CD4-positive, alpha-beta T cell treated with Interleukin-4 for 1 hour (primary cell): Measurements from ENCODE around the gene GDF2.

Experiments used
- DNase-seq, 2 donors: peaks; one replicate each; pipeline ENCODE4 v3.0.0-alpha.2; 2020 to 2022

GDF2 gene

DNA sequence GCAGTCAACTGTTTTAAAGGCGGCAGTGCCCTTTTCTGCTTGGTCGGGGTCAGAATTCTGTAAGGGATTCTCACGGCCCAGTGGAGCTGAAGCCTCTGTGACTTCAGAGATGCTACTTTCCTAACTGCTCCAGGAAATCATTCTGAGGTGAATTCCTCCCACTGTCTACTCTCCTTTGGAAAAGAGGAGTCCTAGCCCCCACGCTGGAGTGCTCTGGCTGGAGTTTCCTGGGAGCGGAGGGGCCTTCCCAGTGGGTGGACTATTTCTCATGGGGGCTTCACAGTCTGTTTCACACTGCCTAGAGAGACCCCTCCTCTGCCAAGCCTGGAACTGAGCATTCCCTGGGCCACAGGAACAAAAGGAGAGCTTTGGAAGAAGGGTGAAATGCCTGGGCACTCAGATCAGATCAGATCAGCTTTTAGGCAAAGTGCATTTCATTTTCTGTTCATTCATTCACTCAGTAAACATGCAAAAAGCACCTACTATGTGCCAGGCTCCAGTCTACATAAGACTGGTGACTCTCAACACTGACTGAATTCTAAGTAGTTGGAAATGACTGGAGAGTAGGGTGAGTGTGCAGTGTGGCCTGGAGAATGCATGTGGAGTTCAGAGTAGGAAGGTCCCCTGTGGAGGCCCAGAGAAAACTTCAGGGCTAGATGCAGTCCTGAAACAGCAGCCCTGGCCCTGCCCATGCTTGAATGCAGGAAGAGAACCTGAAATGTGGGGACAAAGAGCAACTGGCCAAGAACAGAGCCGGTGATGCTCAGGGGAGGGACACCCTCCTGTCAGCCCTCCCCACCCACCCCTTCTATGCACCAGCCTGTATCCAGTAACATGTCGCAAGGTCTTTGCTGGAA lies 49.6 kb downstream of the GDF2 start:
- no peak for DNase-seq

GRCh38 chr10:47372726-47373125 lies 50.5 kb downstream of the GDF2 start:
- no peak for DNase-seq

DNA sequence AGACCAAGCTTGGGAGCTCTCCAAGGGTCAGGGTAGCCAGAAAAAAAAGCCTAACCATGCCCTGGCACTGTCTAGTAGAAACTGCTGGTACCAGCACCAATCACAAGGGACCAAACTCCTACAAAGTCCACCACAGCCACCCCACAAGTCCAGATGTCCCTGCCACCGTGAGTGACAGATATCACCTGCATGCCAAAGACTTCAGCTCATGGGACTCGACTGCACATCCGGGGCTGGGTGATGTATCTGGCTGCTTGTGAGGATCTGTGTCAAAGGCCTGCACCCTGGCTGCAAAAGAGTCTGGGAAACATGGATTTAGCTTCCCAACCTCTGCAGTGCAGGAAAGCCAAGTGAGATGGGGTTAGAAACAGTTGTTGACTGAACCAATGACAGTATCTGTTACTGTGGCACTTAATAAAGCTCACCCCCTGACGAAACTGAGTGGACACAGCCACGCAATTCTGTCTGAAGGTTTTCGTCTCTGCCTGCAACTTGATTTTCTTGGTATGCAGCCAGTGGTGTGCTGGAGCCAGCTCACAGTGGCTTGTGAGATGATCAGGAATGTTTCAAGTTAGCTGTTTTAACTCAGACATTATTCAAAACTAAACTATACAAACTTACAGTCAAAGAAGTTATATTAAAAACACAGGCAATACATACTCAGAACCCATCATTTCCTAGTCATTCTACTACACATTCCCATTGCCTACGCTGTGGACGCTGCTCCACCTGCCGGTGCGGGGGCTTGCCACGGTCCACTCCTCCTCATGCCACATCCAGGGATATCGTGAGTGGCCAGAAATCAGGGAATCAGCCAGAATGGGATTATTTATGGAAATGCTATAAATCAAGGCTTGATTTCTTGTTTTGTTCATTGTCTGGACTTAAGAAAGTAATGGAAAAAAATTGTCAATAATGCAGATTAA lies 52.6 kb downstream of the GDF2 start:
- DNase-seq: no peak

DNA sequence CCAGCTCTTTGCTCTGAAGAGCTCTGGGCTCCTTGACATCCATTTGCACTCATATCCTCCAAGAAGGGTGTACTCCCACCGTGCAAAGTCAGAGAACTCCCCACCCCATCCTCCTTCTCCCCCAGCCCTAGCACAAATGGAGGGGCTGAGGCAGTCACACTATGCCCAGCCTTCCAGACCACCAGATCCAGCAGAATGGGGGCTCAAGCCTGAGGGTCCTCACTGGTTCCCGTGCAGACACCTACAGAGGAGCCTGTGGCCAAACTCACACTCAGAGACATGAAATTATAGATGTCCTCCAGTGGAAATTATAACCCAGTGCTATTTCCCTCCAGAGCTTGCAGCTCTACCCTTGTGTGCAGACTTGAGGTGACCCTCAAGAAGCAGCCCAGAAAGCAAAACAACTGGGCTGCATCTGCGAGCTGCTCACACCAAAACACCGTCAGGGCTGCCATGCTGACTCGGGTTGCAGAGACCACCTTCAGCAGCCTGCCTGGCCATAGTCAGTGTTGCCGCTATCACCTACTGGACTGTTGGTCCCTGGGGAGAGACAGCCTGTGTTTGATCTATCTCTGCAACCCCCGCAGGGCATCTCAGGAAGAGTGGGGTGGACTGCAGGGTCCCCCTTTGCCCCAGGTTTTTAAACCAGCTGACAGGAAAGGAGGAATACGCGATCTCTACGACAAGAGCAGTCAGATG lies 54.4 kb downstream of the GDF2 start:
- DNase-seq: no peak
